ENCODE measurements around the gene S100B.
"Not testable (repeated sequence)": the region's sequence is repeated elsewhere in the genome, so short reads cannot be mapped to it uniquely, and the experiment has no call there.

The S100B gene

GRCh38 chr21:46598581-46599572 is 6.0 kb downstream of the S100B start:
- no peak overlapping the region for H3K27ac Mint-ChIP-seq
- H3K9me3 Mint-ChIP-seq: peaks cover 3% of the 10 kb centered on the region
- no peaks in the 10 kb centered on the region for H3K27me3 Mint-ChIP-seq
- H3K4me1 Mint-ChIP-seq: no peaks in the 10 kb centered on the region
- no peaks in the 10 kb centered on the region for H3K36me3 Mint-ChIP-seq
- no peak for ATAC-seq
- no peak overlapping the region for H3K4me3 Mint-ChIP-seq

DNA sequence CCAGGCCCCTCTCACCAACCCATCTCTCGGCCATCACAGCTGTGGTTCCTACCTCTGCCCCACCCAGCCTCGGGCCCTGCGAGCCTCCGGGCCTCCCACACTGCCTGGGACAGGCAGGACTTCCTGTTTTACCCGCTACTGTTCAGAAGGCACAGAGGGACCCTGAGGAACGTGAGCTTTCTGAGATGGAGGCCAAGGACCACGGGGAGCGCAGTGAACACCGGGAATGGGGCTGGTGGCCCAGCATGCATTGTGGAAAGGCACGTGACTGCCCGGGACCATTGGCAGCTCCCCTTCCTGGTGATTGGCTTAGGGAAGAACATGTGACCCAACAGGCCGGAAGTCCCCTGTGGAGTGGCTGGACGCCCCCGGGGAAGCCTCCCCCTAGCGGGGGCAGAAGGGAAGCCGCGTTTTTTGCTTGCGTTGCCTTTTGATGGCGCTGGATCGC is 7.0 kb downstream of the S100B start:
- Mint-ChIP-seq H3K27me3 (no peaks in the 10 kb centered on the region), H3K36me3 (no peaks in the 10 kb centered on the region), H3K27ac (no peak overlapping the region), H3K9me3 (peaks cover 10% of the 10 kb centered on the region), H3K4me3 (no peak overlapping the region), H3K4me1 (no peaks in the 10 kb centered on the region)
- no peak for ATAC-seq

DNA sequence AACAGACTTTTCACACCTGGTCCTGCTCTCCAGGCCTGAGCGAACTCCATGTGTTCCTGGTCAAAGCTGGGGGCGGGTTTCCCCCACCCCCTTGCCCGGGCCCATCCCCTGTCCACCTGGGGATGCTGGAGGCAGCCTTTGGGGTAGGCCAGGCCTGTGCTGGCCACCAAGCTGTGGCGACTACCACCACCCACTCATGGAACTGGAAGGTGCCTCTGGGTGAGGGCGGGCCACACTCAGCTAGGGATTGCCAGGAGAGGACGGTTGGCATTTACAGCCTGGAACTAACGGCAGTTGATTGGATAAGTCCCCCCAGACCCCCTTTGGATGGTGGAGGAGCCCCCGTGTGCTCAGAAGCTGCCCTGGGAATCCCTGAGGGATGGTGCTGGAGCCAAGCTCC is 7.9 kb downstream of the S100B start:
- Mint-ChIP-seq H3K27me3 (no peaks in the 10 kb centered on the region), H3K27ac (no peak overlapping the region), H3K9me3 (peaks cover 10% of the 10 kb centered on the region), H3K4me3 (no peak overlapping the region), H3K4me1 (no peaks in the 10 kb centered on the region), H3K36me3 (no peaks in the 10 kb centered on the region)
- no peak for ATAC-seq

DNA sequence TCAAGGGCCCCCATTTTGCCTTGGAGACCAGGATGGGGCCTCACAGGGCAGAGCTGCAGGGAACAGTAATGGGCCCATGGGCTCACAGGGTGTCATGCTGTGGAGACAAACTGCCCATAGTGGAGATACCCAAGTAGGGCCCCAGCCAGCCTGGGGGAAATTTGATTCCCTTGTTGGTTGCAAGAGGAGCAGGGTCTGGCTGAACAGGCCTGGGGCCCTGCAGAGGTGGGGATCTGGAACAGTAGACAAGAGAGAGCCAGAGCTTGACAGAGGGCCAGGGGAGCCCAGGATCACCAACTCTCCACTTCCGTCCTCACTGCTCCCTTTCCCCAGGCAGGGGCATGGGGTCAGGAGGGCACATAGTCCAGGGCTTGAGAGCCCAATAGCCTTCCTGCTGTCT is 8.7 kb downstream of the S100B start:
- Mint-ChIP-seq H3K27ac (no peak overlapping the region), H3K4me3 (no peak overlapping the region)

DNA sequence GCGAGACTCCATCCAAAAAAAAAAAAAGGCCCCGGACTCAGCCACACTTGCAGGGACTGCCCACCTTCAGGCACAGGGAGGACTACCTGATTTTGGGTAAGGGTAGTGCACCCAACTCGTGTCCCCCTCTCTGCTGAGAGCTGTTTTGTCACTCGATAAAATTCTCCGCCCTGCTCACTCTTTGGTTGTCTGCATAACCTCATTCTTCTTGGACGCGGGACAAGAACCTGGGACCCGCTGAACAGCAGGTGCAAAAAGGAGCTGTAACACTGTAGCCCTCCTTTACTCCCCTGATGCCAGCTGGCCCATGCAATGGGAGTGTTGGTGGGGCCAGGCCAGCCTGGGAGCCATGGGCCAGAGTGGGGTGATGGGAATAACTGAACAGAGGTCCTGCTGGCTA is 10.6 kb downstream of the S100B start:
- no peak overlapping the region for H3K4me3 Mint-ChIP-seq
- peaks cover 24% of the 10 kb centered on the region for H3K9me3 Mint-ChIP-seq
- no peak overlapping the region for H3K27ac Mint-ChIP-seq
- ATAC-seq: no peak
- H3K4me1 Mint-ChIP-seq: no peaks in the 10 kb centered on the region
- no peaks in the 10 kb centered on the region for H3K27me3 Mint-ChIP-seq
- H3K36me3 Mint-ChIP-seq: no peaks in the 10 kb centered on the region

More for the DNA sequence above, 8.7 kb downstream of the S100B start:
- Mint-ChIP-seq H3K4me1 (no peaks in the 10 kb centered on the region), H3K27me3 (no peaks in the 10 kb centered on the region), H3K9me3 (peaks cover 15% of the 10 kb centered on the region), H3K36me3 (no peaks in the 10 kb centered on the region)
- ATAC-seq: no peak

- Mint-ChIP-seq H3K9me3 (peaks cover 38% of the 10 kb centered on the region), H3K36me3 (peaks cover 30% of the 10 kb centered on the region), H3K27ac (no peak overlapping the region), H3K4me1 (no peaks in the 10 kb centered on the region), H3K4me3 (no peak overlapping the region), H3K27me3 (no peaks in the 10 kb centered on the region)
- no peak for ATAC-seq
Observed at GRCh38 chr21:46585191-46585953, 19.5 kb downstream of the S100B start.

GRCh38 chr21:46581780-46582307 is 23.0 kb downstream of the S100B start:
- no peaks in the 10 kb centered on the region for H3K27me3 Mint-ChIP-seq
- H3K4me1 Mint-ChIP-seq: no peaks in the 10 kb centered on the region
- H3K36me3 Mint-ChIP-seq: peaks cover 63% of the 10 kb centered on the region
- no peak overlapping the region for H3K27ac Mint-ChIP-seq
- H3K4me3 Mint-ChIP-seq: no peak overlapping the region
- ATAC-seq: no peak
- peaks cover 42% of the 10 kb centered on the region for H3K9me3 Mint-ChIP-seq

DNA sequence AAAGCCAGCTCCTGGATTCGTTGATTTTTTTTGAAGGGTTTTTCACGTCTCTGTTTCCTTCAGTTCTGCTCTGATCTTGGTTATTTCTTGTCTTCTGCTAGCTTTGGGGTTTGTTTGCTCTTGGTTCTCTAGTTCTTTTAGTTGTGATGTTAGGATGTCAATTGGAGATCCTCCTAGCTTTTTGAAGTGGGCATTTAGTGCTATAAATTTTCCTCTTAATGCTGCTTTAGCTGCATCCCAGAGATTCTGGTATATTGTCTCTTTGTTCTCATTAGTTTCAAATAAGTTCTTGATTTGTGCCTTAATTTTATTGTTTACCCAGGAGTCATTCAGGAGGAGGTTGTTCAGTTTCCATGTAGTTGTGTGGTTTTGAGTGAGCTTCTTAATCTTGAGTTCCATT is 25.5 kb downstream of the S100B start:
- not testable (repeated sequence) for H3K27me3 Mint-ChIP-seq, ATAC-seq, H3K4me3 Mint-ChIP-seq, H3K27ac Mint-ChIP-seq, H3K4me1 Mint-ChIP-seq
- peaks cover 37% of the 10 kb centered on the region for H3K9me3 Mint-ChIP-seq
- peaks cover 65% of the 10 kb centered on the region for H3K36me3 Mint-ChIP-seq

DNA sequence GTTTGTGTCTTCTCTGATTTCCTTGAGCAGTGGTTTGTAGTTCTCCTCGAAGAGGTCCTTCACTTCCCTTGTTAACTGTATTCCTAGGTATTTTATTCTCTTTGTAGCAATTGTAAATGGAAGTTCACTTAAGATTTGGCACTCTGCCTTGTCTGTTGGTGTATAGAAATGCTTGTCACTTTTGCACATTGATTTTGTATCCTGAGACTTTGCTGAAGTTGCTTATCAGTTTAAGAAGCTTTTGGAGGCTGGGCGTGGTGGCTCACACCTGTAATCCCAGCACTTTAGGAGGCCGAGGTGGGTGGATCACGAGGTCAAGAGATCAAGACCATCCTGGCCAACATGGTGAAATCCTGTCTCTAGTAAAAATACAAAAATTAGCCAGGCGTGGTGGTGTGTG is 27.1 kb downstream of the S100B start:
- H3K36me3 Mint-ChIP-seq: peaks cover 76% of the 10 kb centered on the region
- not testable (repeated sequence) for H3K4me1 Mint-ChIP-seq, H3K4me3 Mint-ChIP-seq, H3K27me3 Mint-ChIP-seq, ATAC-seq, H3K27ac Mint-ChIP-seq
- peaks cover 34% of the 10 kb centered on the region for H3K9me3 Mint-ChIP-seq

DNA sequence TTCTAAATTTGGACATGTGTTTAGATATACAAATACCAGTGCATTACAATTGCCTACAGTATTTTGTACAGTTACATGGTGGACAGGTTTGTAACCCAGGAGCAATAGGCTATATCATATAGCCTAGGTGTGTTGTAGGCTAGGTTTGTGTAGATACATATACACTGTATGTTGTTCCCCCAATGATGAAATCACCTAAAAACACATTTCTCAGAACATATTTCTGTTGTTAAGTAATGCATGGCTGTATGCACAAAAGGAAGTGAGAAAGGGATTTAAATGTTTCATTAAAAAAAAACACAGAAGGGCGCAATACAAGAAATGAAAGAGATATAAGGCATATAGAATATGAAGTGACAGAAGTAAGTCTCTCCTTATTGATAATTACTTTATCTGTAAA is 32.0 kb downstream of the S100B start:
- no peak for ATAC-seq
- H3K9me3 Mint-ChIP-seq: peaks cover 20% of the 10 kb centered on the region
- no peaks in the 10 kb centered on the region for H3K4me1 Mint-ChIP-seq
- H3K4me3 Mint-ChIP-seq: no peak overlapping the region
- no peaks in the 10 kb centered on the region for H3K27me3 Mint-ChIP-seq
- H3K36me3 Mint-ChIP-seq: peaks cover 71% of the 10 kb centered on the region
- no peak overlapping the region for H3K27ac Mint-ChIP-seq

DNA sequence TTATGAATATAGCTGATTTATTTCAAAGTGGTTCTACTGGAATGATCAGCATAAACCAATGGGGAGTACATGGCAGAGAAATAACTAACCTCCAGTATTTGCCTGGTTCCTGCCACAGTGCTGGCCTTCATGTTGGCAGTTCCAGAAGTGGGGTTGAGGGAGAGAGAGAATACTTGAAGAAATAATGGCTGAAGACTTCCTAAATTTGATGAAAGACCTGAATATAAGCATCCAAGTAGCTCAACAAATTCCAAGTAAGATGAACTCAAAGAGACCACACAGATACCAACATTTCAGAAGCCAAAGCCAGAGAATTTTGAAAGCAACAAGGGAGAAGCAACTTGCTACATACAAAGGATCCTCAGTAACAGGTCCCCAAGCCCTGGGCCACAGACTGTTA is 34.3 kb downstream of the S100B start:
- Mint-ChIP-seq H3K36me3 (peaks cover 83% of the 10 kb centered on the region), H3K9me3 (peaks cover 16% of the 10 kb centered on the region), H3K4me1 (no peaks in the 10 kb centered on the region), H3K27me3 (no peaks in the 10 kb centered on the region), H3K27ac (no peak overlapping the region), H3K4me3 (no peak overlapping the region)
- ATAC-seq: no peak

DNA sequence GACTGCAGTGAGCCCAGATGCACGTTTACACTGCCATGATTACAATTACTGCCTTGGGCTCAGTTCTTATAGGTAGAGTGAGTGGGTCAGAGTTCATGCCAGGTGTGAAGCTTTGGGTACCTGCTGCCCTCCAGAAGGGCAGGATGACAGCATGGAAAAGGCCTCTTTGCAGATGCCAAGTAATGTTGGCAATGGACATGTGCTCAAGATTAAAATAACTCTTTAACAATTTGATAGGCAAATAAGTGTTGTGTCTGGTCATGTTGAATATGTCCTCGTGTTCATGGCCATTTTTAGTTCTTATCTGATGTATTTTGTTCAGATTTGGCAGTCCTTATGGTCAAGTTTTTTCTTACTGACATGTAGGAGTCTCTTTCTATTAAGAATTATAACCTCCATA is 34.8 kb downstream of the S100B start:
- Mint-ChIP-seq H3K9me3 (peaks cover 16% of the 10 kb centered on the region), H3K4me1 (no peaks in the 10 kb centered on the region), H3K4me3 (no peak overlapping the region), H3K27me3 (no peaks in the 10 kb centered on the region), H3K36me3 (peaks cover 88% of the 10 kb centered on the region), H3K27ac (no peak overlapping the region)
- no peak for ATAC-seq

DNA sequence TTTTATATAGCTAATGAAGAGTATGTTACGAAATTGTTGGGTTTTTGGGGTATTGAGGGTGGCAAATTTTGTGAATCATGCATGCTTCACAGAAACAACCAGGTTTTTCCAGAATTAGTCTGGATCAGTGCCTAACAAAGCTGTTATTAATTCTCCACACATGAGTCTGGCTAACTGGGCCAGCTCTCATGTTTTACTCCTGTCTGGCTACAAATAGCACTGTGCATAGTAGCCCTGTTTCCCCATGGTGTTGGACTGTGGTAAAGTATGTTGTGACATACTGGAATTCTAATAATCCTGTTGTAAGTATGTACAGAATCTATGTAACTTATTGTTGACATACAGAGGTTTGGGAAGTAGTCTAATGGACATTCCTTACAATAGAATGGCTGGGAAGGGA is 35.8 kb downstream of the S100B start:
- Mint-ChIP-seq H3K36me3 (peaks cover 91% of the 10 kb centered on the region), H3K27ac (no peak overlapping the region), H3K4me3 (no peak overlapping the region), H3K9me3 (peaks cover 11% of the 10 kb centered on the region), H3K4me1 (no peaks in the 10 kb centered on the region), H3K27me3 (no peaks in the 10 kb centered on the region)
- ATAC-seq: no peak

DNA sequence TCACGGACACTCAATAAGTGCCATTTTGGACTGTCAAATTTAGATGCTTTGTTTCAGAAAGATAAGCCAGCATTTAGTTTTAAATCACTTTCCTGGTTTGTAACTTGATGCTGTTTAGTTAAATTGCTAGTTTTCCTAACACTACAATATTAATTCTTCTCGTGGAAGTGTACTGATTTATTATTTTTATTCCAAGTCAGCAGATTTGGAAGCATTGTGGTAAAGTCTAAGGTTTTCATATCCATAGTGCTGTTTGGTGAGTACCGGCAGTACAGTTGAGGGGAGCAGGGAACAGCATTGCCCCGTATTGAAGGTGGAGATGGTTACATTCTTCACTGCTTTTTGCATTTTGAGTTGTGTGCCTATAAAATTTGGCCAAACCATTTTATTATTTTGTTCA is 36.3 kb downstream of the S100B start:
- H3K27ac Mint-ChIP-seq: no peak overlapping the region
- peaks cover 91% of the 10 kb centered on the region for H3K36me3 Mint-ChIP-seq
- no peaks in the 10 kb centered on the region for H3K27me3 Mint-ChIP-seq
- H3K4me3 Mint-ChIP-seq: no peak overlapping the region
- ATAC-seq: no peak
- H3K4me1 Mint-ChIP-seq: no peaks in the 10 kb centered on the region
- H3K9me3 Mint-ChIP-seq: peaks cover 9% of the 10 kb centered on the region

DNA sequence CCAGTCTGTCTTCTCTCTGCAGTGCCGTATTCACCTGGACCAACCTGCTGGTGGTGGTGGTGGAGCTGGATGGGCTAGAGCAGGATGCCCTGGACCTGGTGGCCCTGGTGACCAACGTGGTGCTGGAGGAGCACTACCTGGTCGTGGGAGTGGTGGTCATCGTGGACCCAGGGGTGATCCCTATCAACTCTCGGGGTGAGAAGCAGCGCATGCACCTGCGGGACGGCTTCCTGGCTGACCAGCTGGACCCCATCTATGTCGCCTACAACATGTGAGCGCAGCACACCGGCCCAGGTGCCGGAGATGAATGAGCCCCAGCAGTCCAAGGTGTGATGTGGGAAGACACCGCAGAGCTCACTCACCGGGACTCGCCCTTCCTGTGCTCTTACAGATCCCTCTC is 37.5 kb downstream of the S100B start:
- Mint-ChIP-seq H3K27ac (no peak overlapping the region), H3K27me3 (no peaks in the 10 kb centered on the region), H3K4me1 (no peaks in the 10 kb centered on the region), H3K9me3 (peaks cover 5% of the 10 kb centered on the region), H3K4me3 (no peak overlapping the region), H3K36me3 (peaks cover 91% of the 10 kb centered on the region)
- ATAC-seq: no peak

Data from stimulated activated memory B cell treated with anti-CD40 and anti-IgM and Interleukin-4, amounts not matched to agents 10 μg/mL and 1 μg/mL and 100 μg/mL, for 72 hours (primary cell).